Activated T-helper 2 cell treated with anti-CD3 and anti-CD28 coated beads, Interferon-gamma antibody, Interleukin-2, Interleukin-4, amounts not matched to agents 10 μg/mL and 5 μg/mL and 100 μg/mL, durations not matched to agents 14 hours and 24 hours and 36 hours (primary cell): ENCODE data around the gene STK32C. TPM values are rescaled to one million over a fixed set of nuclear protein-coding genes. Genes with fewer than 3 reads are reported as not detected.
"Not testable (repeated sequence)": the region's sequence is repeated elsewhere in the genome, so short reads cannot be mapped to it uniquely, and the experiment has no call there.

Experiments used
- DNase-seq: peaks from one replicate; pipeline ENCODE4 v3.0.0; 2021; ENCODE audit warnings: low spot score
- H3K27ac Mint-ChIP-seq: one replicate; pipeline ENCODE4 v1.8.0; 2021; ENCODE audit warnings: mixed read lengths
- H3K27me3 Mint-ChIP-seq: one replicate; pipeline ENCODE4 v1.8.0; 2021; ENCODE audit warnings: low read depth, mixed read lengths
- H3K36me3 Mint-ChIP-seq: one replicate; pipeline ENCODE4 v1.8.0; 2021; ENCODE audit warnings: low read depth, mixed read lengths
- H3K4me1 Mint-ChIP-seq: one replicate; pipeline ENCODE4 v1.8.0; 2021; ENCODE audit warnings: low read depth, mixed read lengths
- H3K4me3 Mint-ChIP-seq: one replicate; pipeline ENCODE4 v1.8.0; 2021; ENCODE audit warnings: low read depth, mild to moderate bottlenecking, moderate library complexity, mixed read lengths
- H3K9me3 Mint-ChIP-seq: one replicate; pipeline ENCODE4 v1.8.0; 2021; ENCODE audit warnings: mixed read lengths
- intact Hi-C: fragments of 100-400 bp; cut with micrococcal nuclease; formaldehyde crosslinking; loops from one replicate; pipeline ENCODE4 v1.15.1; 2023
- total RNA-seq: library from RNA; stranded (reverse); gene quantifications from 2 replicates; pipeline ENCODE4 v1.2.3, GENCODE V29; 2022

The STK32C gene
- total RNA-seq, 1 donor from 2014 or later: 17.3 TPM

GRCh38 chr10:132324186-132324585, 16.4 kb upstream of the STK32C start:
- Mint-ChIP-seq H3K4me1 (peaks cover 56% of the 10 kb centered on the region), H3K27me3 (no peaks in the 10 kb centered on the region), H3K4me3 (no peak overlapping the region), H3K9me3 (peaks cover 4% of the 10 kb centered on the region), H3K36me3 (peaks cover 55% of the 10 kb centered on the region), H3K27ac (no peak overlapping the region)
- intact Hi-C loops: no loop called here
- no peak for DNase-seq

- Mint-ChIP-seq H3K27ac (no peak overlapping the region), H3K27me3 (no peaks in the 10 kb centered on the region), H3K36me3 (peaks cover 42% of the 10 kb centered on the region), H3K9me3 (peaks cover 4% of the 10 kb centered on the region), H3K4me1 (peaks cover 44% of the 10 kb centered on the region), H3K4me3 (no peak overlapping the region)
- no peak for DNase-seq
- intact Hi-C loops: no loop called here
Measured at GRCh38 chr10:132322586-132323048, 14.9 kb upstream of the STK32C start.

GRCh38 chr10:132321726-132322125, 14.0 kb upstream of the STK32C start:
- Mint-ChIP-seq H3K27me3 (no peaks in the 10 kb centered on the region), H3K36me3 (peaks cover 33% of the 10 kb centered on the region), H3K9me3 (peaks cover 4% of the 10 kb centered on the region), H3K27ac (no peak overlapping the region), H3K4me3 (no peak overlapping the region), H3K4me1 (peaks cover 40% of the 10 kb centered on the region)
- DNase-seq: no peak
- intact Hi-C loops: no loop called here

- H3K4me3 Mint-ChIP-seq: no peak overlapping the region
- H3K36me3 Mint-ChIP-seq: peaks cover 24% of the 10 kb centered on the region
- H3K9me3 Mint-ChIP-seq: no peaks in the 10 kb centered on the region
- no peak overlapping the region for H3K27ac Mint-ChIP-seq
- peaks cover 32% of the 10 kb centered on the region for H3K4me1 Mint-ChIP-seq
- no peak for DNase-seq
- H3K27me3 Mint-ChIP-seq: no peaks in the 10 kb centered on the region
- intact Hi-C loops: no loop called here
Measured at GRCh38 chr10:132320654-132321469, 13.1 kb upstream of the STK32C start.

GRCh38 chr10:132319853-132320653, 12.3 kb upstream of the STK32C start:
- H3K27me3 Mint-ChIP-seq: no peaks in the 10 kb centered on the region
- intact Hi-C loops: no loop called here
- H3K4me1 Mint-ChIP-seq: peaks cover 30% of the 10 kb centered on the region
- H3K4me3 Mint-ChIP-seq: no peak overlapping the region
- H3K9me3 Mint-ChIP-seq: no peaks in the 10 kb centered on the region
- H3K27ac Mint-ChIP-seq: peak overlapping the region; percentile 56
- no peak for DNase-seq
- peaks cover 18% of the 10 kb centered on the region for H3K36me3 Mint-ChIP-seq

- H3K27me3 Mint-ChIP-seq, H3K36me3 Mint-ChIP-seq, H3K4me3 Mint-ChIP-seq, intact Hi-C loops, H3K27ac Mint-ChIP-seq, H3K9me3 Mint-ChIP-seq, DNase-seq: not testable (repeated sequence)
- peaks cover 20% of the 10 kb centered on the region for H3K4me1 Mint-ChIP-seq
Measured at GRCh38 chr10:132317477-132317876, 9.7 kb upstream of the STK32C start.

GRCh38 chr10:132316133-132316532, 8.4 kb upstream of the STK32C start:
- DNase-seq: no peak
- Mint-ChIP-seq H3K4me3 (no peak overlapping the region), H3K36me3 (no peaks in the 10 kb centered on the region), H3K4me1 (peaks cover 19% of the 10 kb centered on the region), H3K27ac (no peak overlapping the region), H3K9me3 (peaks cover 3% of the 10 kb centered on the region), H3K27me3 (peaks cover 2% of the 10 kb centered on the region)
- intact Hi-C loops: no loop called here

GRCh38 chr10:132314881-132315280, 7.1 kb upstream of the STK32C start:
- H3K4me1 Mint-ChIP-seq, H3K9me3 Mint-ChIP-seq, H3K36me3 Mint-ChIP-seq, H3K4me3 Mint-ChIP-seq, H3K27ac Mint-ChIP-seq, DNase-seq, H3K27me3 Mint-ChIP-seq, intact Hi-C loops: not testable (repeated sequence)

- Mint-ChIP-seq H3K4me1 (peaks cover 3% of the 10 kb centered on the region), H3K9me3 (peaks cover 3% of the 10 kb centered on the region), H3K27ac (no peak overlapping the region), H3K36me3 (no peaks in the 10 kb centered on the region), H3K4me3 (no peak overlapping the region), H3K27me3 (peaks cover 13% of the 10 kb centered on the region)
- DNase-seq: no peak
- intact Hi-C loops: no loop called here
Measured at GRCh38 chr10:132314336-132314735, 6.6 kb upstream of the STK32C start.

- no peak for DNase-seq
- no peak overlapping the region for H3K27ac Mint-ChIP-seq
- H3K36me3 Mint-ChIP-seq: no peaks in the 10 kb centered on the region
- no peak overlapping the region for H3K4me3 Mint-ChIP-seq
- H3K4me1 Mint-ChIP-seq: peaks cover 3% of the 10 kb centered on the region
- peaks cover 3% of the 10 kb centered on the region for H3K9me3 Mint-ChIP-seq
- intact Hi-C loops: no loop called here
- peaks cover 16% of the 10 kb centered on the region for H3K27me3 Mint-ChIP-seq
Measured at GRCh38 chr10:132313865-132314264, 6.1 kb upstream of the STK32C start.

GRCh38 chr10:132313305-132313704, 5.6 kb upstream of the STK32C start:
- no peaks in the 10 kb centered on the region for H3K36me3 Mint-ChIP-seq
- no peak for DNase-seq
- H3K9me3 Mint-ChIP-seq: peaks cover 3% of the 10 kb centered on the region
- H3K4me3 Mint-ChIP-seq: no peak overlapping the region
- H3K27me3 Mint-ChIP-seq: peaks cover 16% of the 10 kb centered on the region
- intact Hi-C loops: no loop called here
- H3K4me1 Mint-ChIP-seq: peaks cover 3% of the 10 kb centered on the region
- H3K27ac Mint-ChIP-seq: no peak overlapping the region

- H3K4me3 Mint-ChIP-seq: no peak overlapping the region
- H3K4me1 Mint-ChIP-seq: peaks cover 4% of the 10 kb centered on the region
Measured at GRCh38 chr10:132311338-132311939, 3.7 kb upstream of the STK32C start.

More at GRCh38 chr10:132311338-132311939, 3.7 kb upstream of the STK32C start:
- intact Hi-C loops: no loop called here
- Mint-ChIP-seq H3K27ac (no peak overlapping the region), H3K9me3 (peaks cover 3% of the 10 kb centered on the region), H3K36me3 (no peaks in the 10 kb centered on the region), H3K27me3 (peaks cover 22% of the 10 kb centered on the region)
- DNase-seq: no peak
